H1 (cell line): Measurements from ENCODE around the gene SLC27A2. TPM values are rescaled to one million over a fixed set of nuclear protein-coding genes. Genes with fewer than 3 reads are reported as not detected.
A peak's percentile ranks its signal among the peaks of the same experiment; 100 is the strongest.

Experiments
- polyA plus RNA-seq, 7 experiments: library from polyadenylated mRNA; depleted of rRNA in 3 of 7; stranded (reverse) in 5 of 7; unstranded in 2 of 7; fragments of >200 nt in 5 of 7; fragments of 200-250 nt in 2 of 7; gene quantifications; 1 replicate in 5 of 7; 2 replicates in 1 of 7; 4 replicates in 1 of 7; pipeline versions ENCODE4 v1.2.1 to v1.2.3, GENCODE V29; 2011 to 2013; ENCODE audit warnings: missing spikeins in 2 of 7, mixed read lengths in 2 of 7
- total RNA-seq: library from RNA; stranded (reverse); fragmentation: NEBNext Ultra II Directional; extraction: Animal tissue kit (Norgen Biotek cat#: 25700); gene quantifications from 2 replicates; pipeline ENCODE4 v1.2.1, GENCODE V29; 2021
- TF ChIP-seq, protein P1 (sequence below): fragments of 300-600 bp; sonication (generic); IDR thresholded peaks from 2 replicates; pipeline ENCODE4 v1.7.1; 2012; ENCODE audit warnings: low read length, moderate library complexity, mild to moderate bottlenecking, inconsistent platforms; ENCODE audit not compliant: insufficient replicate concordance
- TF ChIP-seq, protein P2 (sequence below), 3 experiments: IDR thresholded peaks; 1 replicate in 2 of 3; 2 replicates in 1 of 3; pipeline versions ENCODE4 v1.5.1 to v1.6.1; 2011; ENCODE audit warnings: low read length in 3 of 3, mild to moderate bottlenecking in 3 of 3, inconsistent platforms in 2 of 3, low read depth in 1 of 3, moderate library complexity in 1 of 3; ENCODE audit not compliant: insufficient read depth in 1 of 3; ENCODE audit errors: control extremely low read depth in 1 of 3
- TF ChIP-seq, protein P3 (sequence below): IDR thresholded peaks from 2 replicates; pipeline ENCODE4 v1.6.1; 2012; ENCODE audit warnings: low read length, inconsistent platforms
- TF ChIP-seq, protein P4 (sequence below): IDR thresholded peaks from 2 replicates; pipeline ENCODE4 v1.6.1; 2011; ENCODE audit warnings: low read length, improper control_type of control experiment

Gene SLC27A2
- total and polyA plus RNA-seq, 2 of the 8 experiments (the other 6 are each of a cell fraction or from before 2014, with no cell fraction given) = 5.6 to 5.8 TPM

- TF ChIP-seq, protein P1, sequence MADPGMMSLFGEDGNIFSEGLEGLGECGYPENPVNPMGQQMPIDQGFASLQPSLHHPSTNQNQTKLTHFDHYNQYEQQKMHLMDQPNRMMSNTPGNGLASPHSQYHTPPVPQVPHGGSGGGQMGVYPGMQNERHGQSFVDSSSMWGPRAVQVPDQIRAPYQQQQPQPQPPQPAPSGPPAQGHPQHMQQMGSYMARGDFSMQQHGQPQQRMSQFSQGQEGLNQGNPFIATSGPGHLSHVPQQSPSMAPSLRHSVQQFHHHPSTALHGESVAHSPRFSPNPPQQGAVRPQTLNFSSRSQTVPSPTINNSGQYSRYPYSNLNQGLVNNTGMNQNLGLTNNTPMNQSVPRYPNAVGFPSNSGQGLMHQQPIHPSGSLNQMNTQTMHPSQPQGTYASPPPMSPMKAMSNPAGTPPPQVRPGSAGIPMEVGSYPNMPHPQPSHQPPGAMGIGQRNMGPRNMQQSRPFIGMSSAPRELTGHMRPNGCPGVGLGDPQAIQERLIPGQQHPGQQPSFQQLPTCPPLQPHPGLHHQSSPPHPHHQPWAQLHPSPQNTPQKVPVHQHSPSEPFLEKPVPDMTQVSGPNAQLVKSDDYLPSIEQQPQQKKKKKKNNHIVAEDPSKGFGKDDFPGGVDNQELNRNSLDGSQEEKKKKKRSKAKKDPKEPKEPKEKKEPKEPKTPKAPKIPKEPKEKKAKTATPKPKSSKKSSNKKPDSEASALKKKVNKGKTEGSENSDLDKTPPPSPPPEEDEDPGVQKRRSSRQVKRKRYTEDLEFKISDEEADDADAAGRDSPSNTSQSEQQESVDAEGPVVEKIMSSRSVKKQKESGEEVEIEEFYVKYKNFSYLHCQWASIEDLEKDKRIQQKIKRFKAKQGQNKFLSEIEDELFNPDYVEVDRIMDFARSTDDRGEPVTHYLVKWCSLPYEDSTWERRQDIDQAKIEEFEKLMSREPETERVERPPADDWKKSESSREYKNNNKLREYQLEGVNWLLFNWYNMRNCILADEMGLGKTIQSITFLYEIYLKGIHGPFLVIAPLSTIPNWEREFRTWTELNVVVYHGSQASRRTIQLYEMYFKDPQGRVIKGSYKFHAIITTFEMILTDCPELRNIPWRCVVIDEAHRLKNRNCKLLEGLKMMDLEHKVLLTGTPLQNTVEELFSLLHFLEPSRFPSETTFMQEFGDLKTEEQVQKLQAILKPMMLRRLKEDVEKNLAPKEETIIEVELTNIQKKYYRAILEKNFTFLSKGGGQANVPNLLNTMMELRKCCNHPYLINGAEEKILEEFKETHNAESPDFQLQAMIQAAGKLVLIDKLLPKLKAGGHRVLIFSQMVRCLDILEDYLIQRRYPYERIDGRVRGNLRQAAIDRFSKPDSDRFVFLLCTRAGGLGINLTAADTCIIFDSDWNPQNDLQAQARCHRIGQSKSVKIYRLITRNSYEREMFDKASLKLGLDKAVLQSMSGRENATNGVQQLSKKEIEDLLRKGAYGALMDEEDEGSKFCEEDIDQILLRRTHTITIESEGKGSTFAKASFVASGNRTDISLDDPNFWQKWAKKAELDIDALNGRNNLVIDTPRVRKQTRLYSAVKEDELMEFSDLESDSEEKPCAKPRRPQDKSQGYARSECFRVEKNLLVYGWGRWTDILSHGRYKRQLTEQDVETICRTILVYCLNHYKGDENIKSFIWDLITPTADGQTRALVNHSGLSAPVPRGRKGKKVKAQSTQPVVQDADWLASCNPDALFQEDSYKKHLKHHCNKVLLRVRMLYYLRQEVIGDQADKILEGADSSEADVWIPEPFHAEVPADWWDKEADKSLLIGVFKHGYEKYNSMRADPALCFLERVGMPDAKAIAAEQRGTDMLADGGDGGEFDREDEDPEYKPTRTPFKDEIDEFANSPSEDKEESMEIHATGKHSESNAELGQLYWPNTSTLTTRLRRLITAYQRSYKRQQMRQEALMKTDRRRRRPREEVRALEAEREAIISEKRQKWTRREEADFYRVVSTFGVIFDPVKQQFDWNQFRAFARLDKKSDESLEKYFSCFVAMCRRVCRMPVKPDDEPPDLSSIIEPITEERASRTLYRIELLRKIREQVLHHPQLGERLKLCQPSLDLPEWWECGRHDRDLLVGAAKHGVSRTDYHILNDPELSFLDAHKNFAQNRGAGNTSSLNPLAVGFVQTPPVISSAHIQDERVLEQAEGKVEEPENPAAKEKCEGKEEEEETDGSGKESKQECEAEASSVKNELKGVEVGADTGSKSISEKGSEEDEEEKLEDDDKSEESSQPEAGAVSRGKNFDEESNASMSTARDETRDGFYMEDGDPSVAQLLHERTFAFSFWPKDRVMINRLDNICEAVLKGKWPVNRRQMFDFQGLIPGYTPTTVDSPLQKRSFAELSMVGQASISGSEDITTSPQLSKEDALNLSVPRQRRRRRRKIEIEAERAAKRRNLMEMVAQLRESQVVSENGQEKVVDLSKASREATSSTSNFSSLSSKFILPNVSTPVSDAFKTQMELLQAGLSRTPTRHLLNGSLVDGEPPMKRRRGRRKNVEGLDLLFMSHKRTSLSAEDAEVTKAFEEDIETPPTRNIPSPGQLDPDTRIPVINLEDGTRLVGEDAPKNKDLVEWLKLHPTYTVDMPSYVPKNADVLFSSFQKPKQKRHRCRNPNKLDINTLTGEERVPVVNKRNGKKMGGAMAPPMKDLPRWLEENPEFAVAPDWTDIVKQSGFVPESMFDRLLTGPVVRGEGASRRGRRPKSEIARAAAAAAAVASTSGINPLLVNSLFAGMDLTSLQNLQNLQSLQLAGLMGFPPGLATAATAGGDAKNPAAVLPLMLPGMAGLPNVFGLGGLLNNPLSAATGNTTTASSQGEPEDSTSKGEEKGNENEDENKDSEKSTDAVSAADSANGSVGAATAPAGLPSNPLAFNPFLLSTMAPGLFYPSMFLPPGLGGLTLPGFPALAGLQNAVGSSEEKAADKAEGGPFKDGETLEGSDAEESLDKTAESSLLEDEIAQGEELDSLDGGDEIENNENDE = peak; percentile 46
- TF ChIP-seq, protein P2, sequence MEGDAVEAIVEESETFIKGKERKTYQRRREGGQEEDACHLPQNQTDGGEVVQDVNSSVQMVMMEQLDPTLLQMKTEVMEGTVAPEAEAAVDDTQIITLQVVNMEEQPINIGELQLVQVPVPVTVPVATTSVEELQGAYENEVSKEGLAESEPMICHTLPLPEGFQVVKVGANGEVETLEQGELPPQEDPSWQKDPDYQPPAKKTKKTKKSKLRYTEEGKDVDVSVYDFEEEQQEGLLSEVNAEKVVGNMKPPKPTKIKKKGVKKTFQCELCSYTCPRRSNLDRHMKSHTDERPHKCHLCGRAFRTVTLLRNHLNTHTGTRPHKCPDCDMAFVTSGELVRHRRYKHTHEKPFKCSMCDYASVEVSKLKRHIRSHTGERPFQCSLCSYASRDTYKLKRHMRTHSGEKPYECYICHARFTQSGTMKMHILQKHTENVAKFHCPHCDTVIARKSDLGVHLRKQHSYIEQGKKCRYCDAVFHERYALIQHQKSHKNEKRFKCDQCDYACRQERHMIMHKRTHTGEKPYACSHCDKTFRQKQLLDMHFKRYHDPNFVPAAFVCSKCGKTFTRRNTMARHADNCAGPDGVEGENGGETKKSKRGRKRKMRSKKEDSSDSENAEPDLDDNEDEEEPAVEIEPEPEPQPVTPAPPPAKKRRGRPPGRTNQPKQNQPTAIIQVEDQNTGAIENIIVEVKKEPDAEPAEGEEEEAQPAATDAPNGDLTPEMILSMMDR (IDR thresholded peaks at IDR 0.05; ENCODE audit: control extremely low read depth in 1 of 3, insufficient read depth in 1 of 3, low read depth in 1 of 3, low read length in 3 of 3) = peak; percentile 8 to 77 (median 55); a peak in 3 of 4 replicates
- TF ChIP-seq, protein P3, sequence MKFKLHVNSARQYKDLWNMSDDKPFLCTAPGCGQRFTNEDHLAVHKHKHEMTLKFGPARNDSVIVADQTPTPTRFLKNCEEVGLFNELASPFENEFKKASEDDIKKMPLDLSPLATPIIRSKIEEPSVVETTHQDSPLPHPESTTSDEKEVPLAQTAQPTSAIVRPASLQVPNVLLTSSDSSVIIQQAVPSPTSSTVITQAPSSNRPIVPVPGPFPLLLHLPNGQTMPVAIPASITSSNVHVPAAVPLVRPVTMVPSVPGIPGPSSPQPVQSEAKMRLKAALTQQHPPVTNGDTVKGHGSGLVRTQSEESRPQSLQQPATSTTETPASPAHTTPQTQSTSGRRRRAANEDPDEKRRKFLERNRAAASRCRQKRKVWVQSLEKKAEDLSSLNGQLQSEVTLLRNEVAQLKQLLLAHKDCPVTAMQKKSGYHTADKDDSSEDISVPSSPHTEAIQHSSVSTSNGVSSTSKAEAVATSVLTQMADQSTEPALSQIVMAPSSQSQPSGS = no peak
- TF ChIP-seq, protein P4, sequence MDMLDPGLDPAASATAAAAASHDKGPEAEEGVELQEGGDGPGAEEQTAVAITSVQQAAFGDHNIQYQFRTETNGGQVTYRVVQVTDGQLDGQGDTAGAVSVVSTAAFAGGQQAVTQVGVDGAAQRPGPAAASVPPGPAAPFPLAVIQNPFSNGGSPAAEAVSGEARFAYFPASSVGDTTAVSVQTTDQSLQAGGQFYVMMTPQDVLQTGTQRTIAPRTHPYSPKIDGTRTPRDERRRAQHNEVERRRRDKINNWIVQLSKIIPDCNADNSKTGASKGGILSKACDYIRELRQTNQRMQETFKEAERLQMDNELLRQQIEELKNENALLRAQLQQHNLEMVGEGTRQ = peak; percentile 48; the same call in 1 of the 2 replicates
Measured at GRCh38 chr15:50148362-50148963, 33.5 kb upstream of the SLC27A2 start (continued).
